GM21390 (cell line): Measurements from ENCODE around the gene ZNF263.

Source experiments
- ATAC-seq: cut with Tn5 transposase; IDR thresholded peaks from one replicate; pipeline ENCODE4 v1.9.1; 2021; ENCODE audit not compliant: unreplicated experiment

Gene ZNF263

GRCh38 chr16:3282730-3283542 lies at the start of gene ZNF263:
Gene ZNF263 (plus strand): TSS chr16:3283491. CDS start chr16:3283819, 328 bp downstream.
- ATAC-seq, result peak; percentile 78

- ATAC-seq, result no peak
Measured at GRCh38 chr16:3234543-3234856, 48.8 kb upstream of the ZNF263 start.

GRCh38 chr16:3234857-3235561 lies 48.3 kb upstream of the ZNF263 start, which contains the start of gene ZNF200:
Gene ZNF200 (minus strand): TSS chr16:3235158. CDS start chr16:3233755, 1,403 bp downstream.
- ATAC-seq, result peak; percentile 90

- ATAC-seq, result no peak
Measured at GRCh38 chr16:3235856-3236669, 47.2 kb upstream of the ZNF263 start.

- no peak for ATAC-seq
Measured at GRCh38 chr16:3241761-3242160, 41.5 kb upstream of the ZNF263 start.

- no peak for ATAC-seq
Measured at GRCh38 chr16:3242709-3243108, 40.6 kb upstream of the ZNF263 start.

GRCh38 chr16:3243882-3244281 lies 39.4 kb upstream of the ZNF263 start:
- no peak for ATAC-seq

- ATAC-seq, result no peak
Measured at GRCh38 chr16:3246002-3246401, 37.3 kb upstream of the ZNF263 start.

- no peak for ATAC-seq
Measured at GRCh38 chr16:3246876-3247275, 36.4 kb upstream of the ZNF263 start.

GRCh38 chr16:3248596-3248995 lies 34.7 kb upstream of the ZNF263 start:
- no peak for ATAC-seq

GRCh38 chr16:3249020-3249419 lies 34.3 kb upstream of the ZNF263 start:
- no peak for ATAC-seq

- no peak for ATAC-seq
Measured at GRCh38 chr16:3249451-3249850, 33.8 kb upstream of the ZNF263 start.

- ATAC-seq, result no peak
Measured at GRCh38 chr16:3252967-3253366, 30.3 kb upstream of the ZNF263 start.

- ATAC-seq, result no peak
Measured at GRCh38 chr16:3254309-3254708, 29.0 kb upstream of the ZNF263 start.

- no peak for ATAC-seq
Measured at GRCh38 chr16:3256146-3256865, 27.0 kb upstream of the ZNF263 start, which contains the start of gene MEFV. Gene MEFV (minus strand): TSS chr16:3256633. CDS start chr16:3256587, 46 bp downstream.

GRCh38 chr16:3256866-3257465 lies 26.3 kb upstream of the ZNF263 start:
- ATAC-seq, result no peak

- ATAC-seq, result no peak
Measured at GRCh38 chr16:3259836-3260235, 23.5 kb upstream of the ZNF263 start.

- no peak for ATAC-seq
Measured at GRCh38 chr16:3262517-3262916, 20.8 kb upstream of the ZNF263 start.

- peak; percentile 76 for ATAC-seq
Measured at GRCh38 chr16:3264137-3265036, 18.9 kb upstream of the ZNF263 start.
